Measurements from ENCODE around the gene MIB1.

GRCh38 chr18:21911551-21911950 lies 171.0 kb downstream of the MIB1 start:
- TF ChIP-seq CTCF (conservative IDR thresholded peaks at IDR 0.05; ENCODE audit: low read depth, low read length) (no peak), EZH2 (IDR thresholded peaks at IDR 0.05; ENCODE audit: borderline replicate concordance, low read depth, low read length, poor library complexity, severe bottlenecking) (no peak)
